Measurements from ENCODE around the gene RCAN3.

- TF ChIP-seq CTCF (conservative IDR thresholded peaks at IDR 0.05; ENCODE audit: low read depth, low read length) (no peak), EZH2phosphoT487 (IDR thresholded peaks at IDR 0.05; ENCODE audit: borderline replicate concordance, low read length) (no peak)
Observed at GRCh38 chr1:24589200-24589599, 86.6 kb downstream of the RCAN3 start.

All from PC-3 (cell line).